ENCODE measurements around the gene RAI1.

- TF ChIP-seq TAF1 (IDR thresholded peaks at IDR 0.05; ENCODE audit: borderline replicate concordance, insufficient read depth, low read length): no peak
- no peak for TF ChIP-seq POLR2AphosphoS5 (IDR thresholded peaks at IDR 0.05; ENCODE audit: low read depth, low read length)
Observed at GRCh38 chr17:17727111-17727659, 45.9 kb downstream of the RAI1 start.

Data from PFSK-1 (cell line).